ENCODE results near the gene NPS.

Gene NPS

DNA sequence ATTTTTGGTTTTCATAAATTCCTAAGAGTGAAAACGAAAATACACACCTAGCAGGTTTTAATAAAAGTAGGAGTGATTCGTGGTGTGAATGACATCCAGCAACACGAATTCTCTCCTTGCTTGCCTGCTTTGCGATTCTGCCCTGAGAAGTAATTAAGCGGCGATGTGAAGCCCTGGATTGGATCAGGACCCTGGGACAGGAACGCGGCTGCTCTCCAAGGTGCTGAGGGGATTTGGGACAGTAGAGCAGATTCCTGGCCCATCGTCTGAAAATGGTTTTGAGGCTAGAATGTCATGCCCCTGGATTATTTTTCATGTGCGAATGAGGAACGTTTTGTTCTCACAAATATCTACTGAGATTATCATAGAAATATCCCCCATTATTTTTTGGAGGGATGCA is 7.8 kb downstream of the NPS start:
- peak; percentile 49 for DNase-seq (ENCODE audit: low read depth, low spot score)

DNA sequence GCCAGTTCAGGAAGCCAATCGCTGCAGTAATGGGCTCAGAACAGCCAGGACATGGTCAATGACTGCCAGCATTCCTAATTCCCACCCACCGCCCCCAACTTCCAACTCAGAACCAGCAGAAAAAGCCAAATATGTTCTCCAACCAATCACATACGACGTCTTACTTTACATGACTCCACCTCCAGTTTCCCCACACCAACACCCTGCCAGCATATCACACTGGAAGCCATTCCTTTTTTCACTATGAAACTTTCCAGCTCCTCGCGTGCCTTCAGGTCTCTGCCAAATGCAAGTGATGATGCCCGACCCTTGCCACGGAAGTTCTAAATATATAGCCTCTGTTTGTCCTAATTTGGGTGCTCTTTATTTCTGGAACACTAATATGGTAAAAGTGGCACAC is 12.5 kb downstream of the NPS start:
- DNase-seq (ENCODE audit: low read depth, low spot score), result no peak

DNA sequence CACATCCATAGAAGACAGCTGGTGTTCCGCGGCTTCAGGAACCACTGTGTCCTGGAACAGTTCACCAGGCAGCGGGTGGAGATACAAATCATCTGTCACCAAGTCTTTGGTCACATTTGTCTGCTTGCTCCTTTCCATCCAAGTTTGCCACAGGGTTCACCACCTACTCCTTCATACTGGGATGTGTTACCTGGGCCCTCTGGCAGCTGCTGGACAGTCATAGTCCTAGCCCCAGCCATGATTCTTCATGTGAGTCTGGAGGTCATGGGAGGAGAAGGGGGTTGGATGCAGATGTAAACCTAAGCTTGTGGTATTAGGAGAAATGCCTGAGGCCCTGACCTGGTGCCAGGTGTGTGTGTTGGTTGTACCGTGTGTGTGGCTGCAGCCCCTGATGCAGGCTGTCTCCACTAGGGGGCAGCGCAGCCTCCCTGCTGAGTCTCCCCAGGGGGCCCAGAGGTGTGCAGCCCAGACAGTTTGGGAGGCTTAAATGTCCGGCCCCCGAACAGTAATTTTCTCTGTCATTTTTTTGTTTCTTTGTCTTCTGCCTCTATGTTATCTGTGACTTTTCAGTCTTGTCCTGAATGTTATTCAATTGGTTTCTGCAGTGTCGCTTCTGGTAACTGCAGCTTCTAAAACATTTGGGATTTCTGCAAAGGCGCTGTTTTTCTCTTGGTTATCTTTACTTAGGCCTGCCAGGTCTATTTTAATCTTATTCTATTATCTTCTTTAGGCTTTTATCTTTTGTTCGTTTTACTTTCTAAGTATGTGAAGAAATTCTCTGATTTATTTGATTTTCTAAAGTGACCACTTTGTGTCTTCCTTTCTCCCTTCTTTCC is 14.8 kb downstream of the NPS start:
- peak; percentile 53 for DNase-seq (ENCODE audit: low read depth, low spot score)

DNA sequence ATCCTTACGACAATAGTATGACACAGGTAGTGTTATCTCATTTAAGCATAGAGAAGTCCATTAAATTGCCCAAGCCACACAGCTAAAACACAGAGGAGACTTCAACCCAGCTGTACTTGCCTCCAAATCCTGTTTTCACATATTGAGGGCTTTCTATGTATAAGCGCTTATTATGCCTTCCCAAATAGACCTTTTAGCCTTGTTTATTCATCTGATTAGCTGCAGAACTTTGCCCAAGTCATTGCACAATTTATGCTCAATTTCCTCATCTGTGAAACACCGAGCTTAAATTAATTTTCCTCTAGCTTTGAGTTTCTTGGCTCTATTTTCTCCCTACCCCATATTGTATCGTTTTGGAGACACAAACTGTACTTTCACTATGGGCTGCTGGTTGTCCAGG is 15.5 kb downstream of the NPS start:
- DNase-seq (ENCODE audit: low read depth, low spot score), result no peak

DNA sequence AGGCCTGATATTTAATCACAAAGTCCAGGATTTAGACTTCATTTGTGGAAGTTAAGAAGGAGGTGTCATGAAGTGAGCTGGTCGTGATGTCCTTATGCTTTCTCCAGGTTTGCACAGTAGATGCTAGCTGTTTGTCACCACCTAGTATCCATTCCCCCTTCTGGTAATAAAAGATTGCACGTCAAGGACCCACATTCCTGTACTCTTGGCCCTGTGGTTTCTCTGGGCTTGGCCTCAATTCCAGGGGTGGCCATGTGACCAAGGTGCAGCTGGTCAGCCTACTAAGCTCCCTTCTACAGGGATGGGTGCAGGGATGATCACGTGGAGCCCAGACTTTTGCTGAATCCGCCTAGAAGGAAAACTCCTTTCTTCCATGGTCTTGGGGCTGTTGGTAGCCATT is 16.5 kb downstream of the NPS start:
- DNase-seq (ENCODE audit: low read depth, low spot score), result no peak

DNA sequence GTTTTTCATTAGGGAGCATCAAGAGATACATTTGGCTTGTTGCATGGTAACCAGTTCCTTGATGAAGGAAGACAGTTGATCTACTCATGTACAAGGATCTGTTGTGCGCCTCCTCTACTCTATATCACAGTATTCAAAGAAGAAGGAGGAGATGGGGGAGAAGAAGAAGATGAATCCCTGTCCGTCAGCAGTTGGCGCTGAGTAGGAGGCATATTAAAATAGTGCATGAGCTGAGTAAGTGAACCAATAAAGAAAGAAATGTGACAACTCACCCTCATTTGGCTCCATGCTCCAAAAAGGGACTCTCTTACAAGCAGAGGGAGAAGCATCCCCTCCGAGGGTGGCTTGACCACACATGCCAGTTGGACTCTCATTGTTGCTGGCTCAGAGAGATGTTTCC is 20.1 kb downstream of the NPS start:
- no peak for DNase-seq (ENCODE audit: low read depth, low spot score)

DNA sequence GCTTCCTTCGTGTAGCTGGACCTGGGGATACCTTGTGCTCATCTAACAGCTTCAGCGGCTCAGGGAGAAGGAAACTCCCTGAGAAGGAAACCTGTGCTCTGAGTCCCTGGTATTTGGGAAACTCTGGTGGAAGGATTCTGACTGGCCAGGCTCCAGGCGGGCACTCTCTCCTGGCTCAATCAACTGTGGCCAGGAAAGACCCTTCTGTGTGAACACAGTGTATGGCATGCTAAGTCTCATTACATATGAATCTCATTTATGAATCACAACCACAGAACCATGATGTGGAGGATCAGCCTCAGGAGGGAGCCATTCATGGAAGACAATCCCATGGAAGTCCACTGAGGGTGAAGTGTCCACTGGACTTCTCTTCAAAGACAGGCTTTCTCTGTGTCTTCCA is 20.9 kb downstream of the NPS start:
- DNase-seq (ENCODE audit: low read depth, low spot score), result no peak

DNA sequence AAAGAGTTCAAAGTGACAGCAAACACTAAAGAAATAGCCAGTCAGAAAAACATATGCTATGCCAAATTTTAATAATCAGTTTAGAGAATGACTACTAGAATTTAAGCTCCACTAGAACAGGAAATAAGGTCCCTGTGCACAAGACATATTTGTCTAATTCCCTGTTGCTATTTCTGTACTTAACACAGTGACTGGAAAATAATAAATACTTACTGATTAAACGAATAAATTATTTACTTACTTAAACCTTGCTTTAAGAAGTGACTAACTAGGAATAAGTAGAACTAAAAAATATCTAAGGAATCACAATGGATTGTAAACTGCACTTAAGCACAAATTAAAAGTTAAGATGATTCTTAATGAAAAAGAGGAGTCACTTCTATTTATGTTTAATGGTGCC is 22.3 kb downstream of the NPS start:
- DNase-seq (ENCODE audit: low read depth, low spot score), result no peak

DNA sequence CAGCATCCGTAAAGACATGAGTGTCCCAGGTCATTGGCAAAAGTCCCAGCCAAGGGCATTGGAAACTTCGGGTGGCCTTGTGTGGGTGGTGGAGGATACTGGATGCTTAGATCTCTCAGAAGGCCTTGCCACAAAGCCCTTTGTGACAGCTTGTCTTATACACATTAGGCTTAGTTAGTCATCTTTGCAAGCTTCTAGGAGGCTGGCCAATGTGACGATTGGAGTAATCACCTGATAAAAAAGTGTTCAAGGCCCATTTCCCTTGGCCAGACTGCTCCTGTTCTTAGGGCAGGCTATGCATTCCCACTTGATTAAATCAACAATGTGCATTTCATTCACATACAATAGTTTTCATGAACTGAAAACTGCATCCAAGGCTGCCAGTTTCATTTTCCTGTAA is 26.9 kb downstream of the NPS start:
- DNase-seq (ENCODE audit: low read depth, low spot score), result no peak

DNA sequence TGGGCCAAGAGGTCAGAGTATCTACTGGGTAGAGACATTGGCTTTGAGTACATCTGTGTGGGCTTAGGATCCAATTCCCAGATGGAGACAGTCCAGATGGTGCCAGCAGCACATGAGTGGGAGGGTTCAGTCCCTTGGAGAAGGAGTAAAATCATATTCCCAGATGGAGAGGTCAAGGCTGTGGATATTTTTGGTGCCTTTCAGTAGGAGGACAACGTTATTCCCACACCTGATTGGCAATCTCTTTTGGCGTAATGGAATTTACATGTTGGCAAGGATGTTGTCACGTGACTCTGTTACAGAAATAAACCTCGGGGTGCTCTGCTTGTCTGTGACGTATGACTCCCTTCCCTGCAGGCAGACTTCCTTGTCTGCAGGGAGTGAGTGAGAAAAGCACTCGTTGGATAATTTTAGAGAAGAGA is 27.6 kb downstream of the NPS start:
- no peak for DNase-seq (ENCODE audit: low read depth, low spot score)

DNA sequence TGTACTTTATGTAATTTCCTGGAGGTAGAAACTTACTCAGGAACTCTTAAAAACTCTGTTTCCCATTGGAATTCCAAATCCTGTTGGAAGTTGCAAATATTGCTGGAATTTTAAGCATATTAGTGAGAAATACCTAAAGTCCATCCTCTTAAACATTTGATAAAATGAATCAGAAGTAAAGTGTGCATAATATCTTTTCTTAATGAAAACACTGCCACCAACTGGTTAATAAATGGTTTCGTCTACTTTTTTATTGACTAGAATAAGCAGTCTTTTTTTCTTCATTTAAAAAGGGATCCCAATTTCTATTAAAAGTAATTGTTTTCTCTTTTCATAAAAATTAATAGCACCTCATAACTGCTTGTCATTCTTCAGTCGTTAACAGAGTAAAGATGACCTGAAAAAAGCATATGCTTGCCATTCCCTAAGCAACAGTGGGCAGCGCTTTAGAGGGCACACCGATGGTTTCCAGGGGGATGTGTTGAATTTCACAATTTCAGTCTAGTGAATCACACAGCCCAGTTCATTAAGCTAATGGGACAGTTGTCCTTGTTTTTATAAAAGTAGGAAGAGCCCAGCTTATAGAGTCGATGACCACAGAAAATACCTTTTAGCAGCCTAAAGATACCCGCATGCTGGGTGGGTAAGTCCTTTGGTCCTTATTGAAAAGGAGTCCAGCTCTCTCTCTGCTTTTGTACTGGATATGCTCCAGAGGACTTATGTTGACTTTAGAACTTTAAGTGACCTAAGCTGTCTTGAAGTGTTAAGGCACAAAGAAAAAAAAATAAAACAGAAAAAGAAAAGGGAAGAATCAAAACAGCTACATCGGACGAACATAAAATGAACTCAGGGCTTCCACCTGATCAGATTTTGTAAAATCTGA is 28.5 kb downstream of the NPS start:
- no peak for DNase-seq (ENCODE audit: low read depth, low spot score)

DNA sequence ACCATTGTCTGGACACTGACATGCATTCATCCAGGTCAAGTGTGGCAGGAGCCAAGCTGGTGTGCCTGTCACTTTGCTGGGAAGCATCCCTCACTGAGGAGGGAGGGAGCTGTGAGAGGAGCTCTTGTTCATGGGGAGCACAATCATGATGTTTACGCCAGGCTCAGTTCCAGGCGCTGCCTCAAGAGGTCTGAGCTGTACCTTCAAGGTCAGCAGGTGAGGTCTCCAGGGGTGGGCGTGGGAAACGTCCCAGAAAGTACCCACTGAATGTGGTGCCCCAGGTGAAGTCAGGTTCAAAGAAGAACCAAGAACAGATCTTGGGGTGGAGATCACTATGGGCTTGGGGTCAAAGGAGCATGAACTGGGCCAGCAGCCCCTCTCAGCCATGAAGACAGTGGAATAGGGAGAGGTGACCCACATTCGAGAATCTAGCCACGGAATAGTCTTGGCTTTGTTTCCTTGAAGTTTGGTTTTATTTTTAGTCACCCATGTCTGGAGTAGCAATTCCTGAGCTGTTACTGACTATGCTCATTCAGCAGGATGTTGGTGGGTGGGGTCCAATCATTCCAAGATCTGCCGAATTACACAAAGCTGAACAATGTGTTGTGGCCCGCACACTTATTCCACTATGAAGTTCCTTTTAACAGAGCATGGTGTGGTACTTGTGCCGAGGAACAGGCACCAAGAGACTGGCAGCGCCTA is 29.3 kb downstream of the NPS start:
- no peak for DNase-seq (ENCODE audit: low read depth, low spot score)

DNA sequence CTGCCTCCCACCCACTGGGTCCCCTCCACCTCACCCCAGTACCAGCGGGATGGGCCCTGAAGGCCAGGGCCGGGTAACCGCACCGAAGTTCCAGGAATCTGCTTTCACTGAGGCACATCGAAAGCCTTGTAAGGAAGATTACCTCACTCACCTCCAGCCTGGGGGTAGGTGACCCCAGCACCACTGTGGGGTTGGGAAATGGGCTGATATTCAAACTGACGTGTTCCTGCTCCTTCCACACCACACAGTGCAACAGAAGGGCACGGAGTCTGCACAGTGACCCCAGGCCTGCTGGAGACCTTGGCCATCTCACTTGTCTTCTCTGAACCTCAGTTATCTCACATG is 29.8 kb downstream of the NPS start:
- no peak for DNase-seq (ENCODE audit: low read depth, low spot score)

DNA sequence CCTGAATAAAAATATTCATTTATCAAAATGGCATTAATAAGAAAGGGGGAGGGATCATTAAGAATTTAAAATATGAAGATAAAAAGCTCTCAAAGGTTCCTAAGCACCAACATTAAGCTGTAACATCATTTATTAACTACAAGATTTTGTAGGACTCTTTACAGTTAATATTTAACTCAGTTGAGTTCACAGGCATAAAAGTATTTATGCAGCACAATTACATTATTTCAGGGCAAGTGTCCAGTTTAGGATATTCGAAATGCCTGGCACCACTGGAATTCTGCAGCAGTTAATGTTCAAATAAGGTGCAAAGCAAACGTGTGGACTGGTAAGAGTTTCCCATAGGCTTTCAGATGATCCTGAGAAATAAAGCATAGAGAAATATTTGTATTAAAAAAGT is 30.5 kb downstream of the NPS start:
- DNase-seq (ENCODE audit: low read depth, low spot score), result no peak

DNA sequence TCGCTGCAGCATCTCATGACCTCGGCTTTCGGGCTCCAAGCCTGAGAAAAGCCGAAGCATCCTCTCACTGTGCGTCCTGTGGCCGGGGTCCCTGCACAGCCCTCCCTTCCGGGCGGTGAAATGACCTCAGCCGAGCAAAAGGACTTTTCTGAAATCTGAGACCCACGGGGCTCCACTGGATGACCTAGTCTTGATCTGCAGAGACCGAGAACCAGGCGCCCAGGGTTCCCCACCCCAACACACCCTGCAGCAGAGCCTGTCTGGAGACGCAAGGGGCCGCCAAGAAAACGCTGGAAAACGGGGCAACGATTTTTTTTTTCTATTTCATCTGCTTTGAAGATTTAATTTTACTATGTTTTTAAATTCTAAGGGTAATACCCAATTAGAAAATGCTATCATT is 31.7 kb downstream of the NPS start:
- DNase-seq (ENCODE audit: low read depth, low spot score), result no peak

DNA sequence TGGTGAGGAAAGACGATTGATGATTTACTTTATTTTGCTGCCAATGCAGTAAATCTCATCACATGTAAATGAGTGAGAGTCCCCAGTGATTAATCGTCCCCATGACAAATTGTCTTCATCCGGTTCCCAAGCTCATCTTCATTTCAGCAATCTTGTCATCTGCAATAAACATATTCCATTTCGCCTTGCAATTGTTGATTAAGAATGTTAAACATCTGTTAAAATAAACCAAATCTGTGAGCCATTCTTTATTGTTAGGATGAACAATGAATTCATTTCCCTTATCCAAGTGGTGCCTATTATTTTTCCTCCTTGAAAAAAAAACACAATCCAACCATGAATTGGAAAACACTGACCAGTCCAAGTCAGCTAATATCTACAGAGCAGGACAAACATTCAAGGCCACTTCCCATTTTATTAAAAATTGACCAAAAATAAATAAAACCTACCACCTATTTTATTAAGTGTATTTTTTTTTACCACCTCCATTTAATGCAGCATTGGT is 36.5 kb downstream of the NPS start:
- no peak for DNase-seq (ENCODE audit: low read depth, low spot score)

DNA sequence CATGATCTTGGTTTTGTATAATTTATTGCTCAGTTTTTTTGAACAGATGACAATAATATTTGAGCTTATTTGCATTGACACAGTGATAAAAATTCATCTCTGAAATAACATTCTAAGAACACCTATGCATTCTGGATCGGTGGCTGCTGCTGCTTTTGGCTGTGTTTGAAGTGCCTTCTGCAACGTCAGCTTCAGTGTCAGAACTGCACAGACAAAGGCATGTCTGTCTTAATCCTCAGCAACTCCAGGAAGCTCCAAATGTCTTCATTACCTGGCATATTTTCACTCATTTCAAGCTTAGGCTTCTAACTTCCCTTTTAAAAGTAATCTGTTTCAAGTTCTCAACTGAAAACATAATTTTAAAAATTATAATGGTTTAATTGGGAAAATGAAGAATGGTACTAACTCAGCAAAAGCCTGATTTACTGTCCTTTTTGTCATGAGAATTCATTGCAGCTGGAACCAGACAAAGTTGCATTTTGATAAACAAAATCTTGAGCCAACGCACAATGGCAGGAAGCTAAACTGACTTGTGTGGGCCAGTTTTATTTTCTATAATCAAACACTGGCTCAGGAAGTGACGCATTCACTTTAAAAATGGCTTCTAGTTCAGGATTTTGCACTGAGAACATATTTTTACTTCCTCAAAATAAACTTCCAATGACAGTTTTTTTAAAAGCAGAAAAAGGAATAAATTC is 38.7 kb downstream of the NPS start:
- DNase-seq (ENCODE audit: low read depth, low spot score), result no peak

DNA sequence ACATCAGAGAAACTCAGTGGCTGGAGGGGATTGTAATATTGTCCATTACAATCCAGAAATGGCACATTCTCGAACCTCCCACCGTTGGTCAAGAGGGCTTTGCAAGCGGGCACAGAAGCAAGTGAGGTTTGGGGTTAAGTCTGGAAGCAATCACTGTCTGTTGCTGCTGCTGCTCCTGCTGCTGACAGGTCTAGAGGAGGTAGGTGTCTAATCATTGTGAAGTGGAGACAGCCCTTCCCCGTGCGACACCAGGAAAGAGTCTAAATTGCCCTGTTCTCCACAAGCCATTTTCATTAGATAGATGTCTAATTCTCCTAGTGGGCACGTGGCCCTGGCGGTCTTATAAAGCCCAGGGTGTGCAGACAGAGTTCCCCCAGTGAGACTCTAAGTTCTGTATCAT is 43.5 kb downstream of the NPS start:
- no peak for DNase-seq (ENCODE audit: low read depth, low spot score)

DNA sequence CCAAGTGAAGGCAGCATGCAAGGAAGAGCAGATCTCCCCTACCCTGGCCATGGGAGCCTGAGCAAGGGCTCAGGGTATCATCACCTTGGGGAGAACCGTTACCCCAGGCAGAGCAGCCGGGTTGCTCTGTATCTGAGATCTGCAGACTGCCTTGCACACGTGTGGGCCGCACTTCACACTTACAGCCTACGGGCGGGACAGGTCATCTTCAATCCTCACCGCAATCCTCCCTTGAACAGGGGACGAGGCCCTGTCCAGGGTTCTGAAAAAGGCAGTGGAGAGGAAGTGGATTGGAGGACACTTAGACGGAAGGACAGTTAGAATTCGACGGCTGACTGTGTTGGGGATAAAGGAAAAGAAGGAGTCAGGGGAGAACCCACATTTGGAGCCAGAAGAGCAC is 51.4 kb downstream of the NPS start:
- DNase-seq (ENCODE audit: low read depth, low spot score), result peak; percentile 41
